PC-3 (cell line): ENCODE data around the gene LRRN4.

Experiments used
- EZH2 ChIP-seq: fragments of 300-600 bp; sonication (generic); IDR thresholded peaks from one replicate; pipeline ENCODE4 v1.6.1; 2017; ENCODE audit warnings: antibody characterized with exemption, mild to moderate bottlenecking, low read length; ENCODE audit not compliant: unreplicated experiment
- TF ChIP-seq, protein P1 (sequence below): fragments of 300-600 bp; sonication (generic); conservative IDR thresholded peaks from 2 replicates; pipeline ENCODE4 v1.5.1; 2017; ENCODE audit warnings: antibody characterized with exemption, low read depth, mild to moderate bottlenecking, low read length

DNA sequence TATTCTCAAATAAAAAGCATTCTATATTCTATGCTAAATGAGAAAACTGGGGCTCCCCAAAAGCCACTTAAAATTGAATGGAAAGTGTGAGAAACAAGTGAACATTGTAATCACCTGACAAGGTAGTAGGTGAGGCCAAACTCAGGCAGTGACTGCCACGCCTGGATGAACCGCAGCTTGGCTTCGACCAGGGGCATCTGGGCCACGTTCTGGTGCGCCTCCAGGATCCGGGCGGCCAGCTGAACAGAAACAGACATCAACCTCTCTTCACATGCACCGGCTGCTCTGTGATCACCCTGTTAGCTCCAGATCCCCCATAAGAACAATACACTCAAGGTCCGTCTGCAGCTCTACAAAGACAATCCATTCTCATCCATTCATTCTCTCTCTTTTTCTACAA, 30.1 kb upstream of the LRRN4 start:
- TF ChIP-seq EZH2, result no peak
- TF ChIP-seq, protein P1, sequence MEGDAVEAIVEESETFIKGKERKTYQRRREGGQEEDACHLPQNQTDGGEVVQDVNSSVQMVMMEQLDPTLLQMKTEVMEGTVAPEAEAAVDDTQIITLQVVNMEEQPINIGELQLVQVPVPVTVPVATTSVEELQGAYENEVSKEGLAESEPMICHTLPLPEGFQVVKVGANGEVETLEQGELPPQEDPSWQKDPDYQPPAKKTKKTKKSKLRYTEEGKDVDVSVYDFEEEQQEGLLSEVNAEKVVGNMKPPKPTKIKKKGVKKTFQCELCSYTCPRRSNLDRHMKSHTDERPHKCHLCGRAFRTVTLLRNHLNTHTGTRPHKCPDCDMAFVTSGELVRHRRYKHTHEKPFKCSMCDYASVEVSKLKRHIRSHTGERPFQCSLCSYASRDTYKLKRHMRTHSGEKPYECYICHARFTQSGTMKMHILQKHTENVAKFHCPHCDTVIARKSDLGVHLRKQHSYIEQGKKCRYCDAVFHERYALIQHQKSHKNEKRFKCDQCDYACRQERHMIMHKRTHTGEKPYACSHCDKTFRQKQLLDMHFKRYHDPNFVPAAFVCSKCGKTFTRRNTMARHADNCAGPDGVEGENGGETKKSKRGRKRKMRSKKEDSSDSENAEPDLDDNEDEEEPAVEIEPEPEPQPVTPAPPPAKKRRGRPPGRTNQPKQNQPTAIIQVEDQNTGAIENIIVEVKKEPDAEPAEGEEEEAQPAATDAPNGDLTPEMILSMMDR, result no peak
